Karpas-422 (cell line): ENCODE data around the gene MAF. TPM values are rescaled to one million over a fixed set of nuclear protein-coding genes. Genes with fewer than 3 reads are reported as not detected.

ENCODE experiments used
- DNase-seq: peaks from one replicate; pipeline ENCODE4 v3.0.0-alpha.2; 2015
- H2AFZ ChIP-seq: fragments of 200-600 bp; sonication (generic); 2 replicates; pipeline ENCODE4 v1.6.1; 2014; ENCODE audit warnings: antibody characterized with exemption, low read length, mixed read lengths
- H3K27ac ChIP-seq: fragments of 200-600 bp; sonication (generic); 2 replicates; pipeline ENCODE4 v1.5.1; 2014; ENCODE audit warnings: mild to moderate bottlenecking, low read length, moderate library complexity
- H3K27me3 ChIP-seq: fragments of 200-600 bp; sonication (generic); 2 replicates; pipeline ENCODE4 v1.6.1; 2014; ENCODE audit warnings: low read length, mixed read lengths
- H3K36me3 ChIP-seq: fragments of 200-600 bp; sonication (generic); 2 replicates; pipeline ENCODE4 v1.6.1; 2014; ENCODE audit warnings: low read length, mixed read lengths; ENCODE audit not compliant: insufficient read depth
- H3K4me1 ChIP-seq: fragments of 200-600 bp; sonication (generic); 2 replicates; pipeline ENCODE4 v1.6.1; 2014; ENCODE audit warnings: mild to moderate bottlenecking, low read length, mixed read lengths
- H3K4me2 ChIP-seq: fragments of 200-600 bp; sonication (generic); 2 replicates; pipeline ENCODE4 v1.6.1; 2014; ENCODE audit warnings: low read length, low read depth, mild to moderate bottlenecking; ENCODE audit not compliant: poor library complexity, severe bottlenecking
- H3K4me3 ChIP-seq: fragments of 200-600 bp; sonication (generic); 2 replicates; pipeline ENCODE4 v1.5.1; 2014; ENCODE audit warnings: mild to moderate bottlenecking, antibody characterized with exemption, low read length, mixed read lengths
- H3K79me2 ChIP-seq: fragments of 200-600 bp; sonication (generic); 2 replicates; pipeline ENCODE4 v1.6.1; 2014; ENCODE audit warnings: mild to moderate bottlenecking, low read length, mixed read lengths
- H3K9ac ChIP-seq: fragments of 200-600 bp; sonication (generic); 2 replicates; pipeline ENCODE4 v1.6.0; 2014; ENCODE audit warnings: low read length
- H3K9me2 ChIP-seq: fragments of 200-600 bp; sonication (generic), shearing (Covaris generic); replicated peaks from 2 replicates; pipeline ENCODE4 v1.6.0; 2014; ENCODE audit warnings: mild to moderate bottlenecking, low read length, moderate library complexity; ENCODE audit not compliant: insufficient read depth
- H3K9me3 ChIP-seq: fragments of 300-700, 200-600 bp; sonication (generic); 2 replicates; pipeline ENCODE4 v1.6.1; 2014; ENCODE audit warnings: low read length, mixed read lengths
- H4K20me1 ChIP-seq: fragments of 200-600 bp; sonication (generic); 2 replicates; pipeline ENCODE4 v1.6.1; 2014; ENCODE audit warnings: mild to moderate bottlenecking, antibody characterized with exemption, low read length, low read depth; ENCODE audit not compliant: insufficient read depth
- total RNA-seq: library from RNA; depleted of rRNA; stranded (reverse); fragments of >200 nt; shearing (Covaris generic); gene quantifications from 2 replicates; pipeline ENCODE4 v1.2.3, GENCODE V29; 2014; ENCODE audit warnings: low replicate concordance

The MAF gene
- total RNA-seq, 1 experiment from 2014 or later, result not detected

DNA sequence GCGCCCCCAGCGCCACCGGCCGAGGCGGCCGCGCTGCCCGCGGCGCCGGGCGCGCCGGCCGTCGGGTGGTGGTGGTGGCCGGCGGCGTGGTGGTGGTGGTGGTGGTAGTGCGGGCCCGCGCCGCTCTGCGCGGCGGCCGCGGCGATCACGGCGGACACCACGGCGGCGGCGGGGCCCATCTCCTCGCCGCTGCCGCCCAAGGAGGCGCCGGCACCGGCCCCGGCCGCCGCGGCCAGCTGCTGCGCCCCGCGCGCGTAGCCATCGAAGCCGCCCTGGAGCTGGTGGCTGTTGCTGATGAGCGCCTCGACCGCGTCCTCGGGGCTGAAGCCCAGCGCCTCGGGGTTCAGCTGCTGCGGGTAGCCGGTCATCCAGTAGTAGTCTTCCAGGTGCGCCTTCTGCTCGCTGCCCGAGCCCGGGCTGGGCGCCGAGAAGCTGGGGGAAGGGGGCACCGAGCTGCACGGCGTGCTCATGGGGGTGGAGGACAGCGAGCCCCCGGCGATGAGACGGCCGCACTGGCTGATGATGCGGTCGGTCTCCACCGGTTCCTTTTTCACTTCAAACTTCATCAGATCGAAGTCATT, 1.2 kb downstream of the MAF start:
- Histone ChIP-seq H3K36me3 (no peaks in the 10 kb centered on the region), H3K27ac (no peak overlapping the region), H3K9me3 (no peaks in the 10 kb centered on the region), H3K9ac (no peak overlapping the region), H4K20me1 (no peaks in the 10 kb centered on the region), H3K9me2 (no peaks in the 10 kb centered on the region), H3K79me2 (no peaks in the 10 kb centered on the region), H2AFZ (no peak overlapping the region), H3K4me3 (no peak overlapping the region), H3K4me2 (no peak overlapping the region), H3K4me1 (no peaks in the 10 kb centered on the region), H3K27me3 (no peaks in the 10 kb centered on the region)
- DNase-seq, result no peak

DNA sequence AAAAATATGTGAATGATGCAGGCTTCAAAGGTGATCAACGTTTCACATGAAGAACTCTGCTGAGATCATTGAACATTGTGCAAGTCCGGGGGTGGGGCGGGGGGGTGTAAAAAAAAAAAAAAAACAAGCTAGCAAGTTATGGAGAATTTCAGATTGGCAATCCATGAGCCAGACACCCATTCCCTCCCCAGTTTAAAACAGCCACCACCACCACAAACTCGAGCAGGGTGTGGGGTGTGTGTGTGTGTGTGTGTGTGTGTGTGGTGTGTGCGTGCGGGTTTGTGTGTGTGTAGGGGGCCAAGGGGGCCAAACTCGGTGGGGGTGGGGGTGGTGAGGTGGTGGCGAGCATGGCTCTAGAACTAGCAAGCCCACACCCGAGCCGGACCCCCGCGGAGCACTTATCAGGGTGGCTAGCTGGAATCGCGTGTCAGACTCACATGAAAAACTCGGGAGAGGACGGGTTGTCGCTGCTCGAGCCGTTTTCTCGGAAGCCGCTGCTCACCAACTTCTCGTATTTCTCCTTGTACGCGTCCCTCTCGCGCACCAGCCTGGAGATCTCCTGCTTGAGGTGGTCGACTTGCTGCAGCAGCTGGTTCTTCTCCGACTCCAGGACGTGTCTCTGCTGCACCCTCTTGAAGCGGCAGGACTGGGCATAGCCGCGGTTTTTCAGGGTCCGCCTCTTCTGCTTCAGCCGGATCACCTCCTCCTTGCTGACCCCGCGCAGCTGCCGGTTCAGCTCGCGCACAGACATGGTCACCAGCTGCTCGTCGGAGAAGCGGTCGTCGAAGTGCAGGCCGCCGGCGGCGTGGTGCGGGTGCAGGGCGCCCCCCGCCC, 2.0 kb downstream of the MAF start:
- Histone ChIP-seq H3K9me2 (no peaks in the 10 kb centered on the region), H3K9me3 (no peaks in the 10 kb centered on the region), H4K20me1 (no peaks in the 10 kb centered on the region), H3K27ac (no peak overlapping the region), H3K27me3 (no peaks in the 10 kb centered on the region), H3K4me2 (no peak overlapping the region), H3K9ac (no peak overlapping the region), H3K79me2 (no peaks in the 10 kb centered on the region), H2AFZ (no peak overlapping the region), H3K36me3 (no peaks in the 10 kb centered on the region), H3K4me1 (no peaks in the 10 kb centered on the region), H3K4me3 (no peak overlapping the region)
- no peak for DNase-seq

DNA sequence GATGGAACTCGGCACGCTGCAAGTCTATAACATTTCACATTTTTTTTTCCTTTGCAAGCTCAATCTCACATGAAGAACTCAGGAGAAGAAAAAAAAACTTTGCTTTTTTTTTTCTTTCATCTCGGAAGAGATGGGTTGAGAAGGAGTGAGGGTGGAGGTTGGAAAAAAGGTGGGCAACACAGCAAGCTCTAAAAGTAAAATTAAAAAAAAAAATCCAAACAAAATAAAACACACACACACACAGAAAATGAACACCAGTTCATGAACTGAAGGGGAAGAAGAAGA, 2.5 kb downstream of the MAF start:
- Histone ChIP-seq H3K9ac (no peak overlapping the region), H3K79me2 (no peaks in the 10 kb centered on the region), H3K9me2 (no peaks in the 10 kb centered on the region), H2AFZ (no peak overlapping the region), H3K27me3 (no peaks in the 10 kb centered on the region), H3K27ac (no peak overlapping the region), H3K4me3 (no peak overlapping the region), H3K4me1 (no peaks in the 10 kb centered on the region), H3K9me3 (no peaks in the 10 kb centered on the region), H4K20me1 (no peaks in the 10 kb centered on the region), H3K4me2 (no peak overlapping the region), H3K36me3 (no peaks in the 10 kb centered on the region)
- no peak for DNase-seq

DNA sequence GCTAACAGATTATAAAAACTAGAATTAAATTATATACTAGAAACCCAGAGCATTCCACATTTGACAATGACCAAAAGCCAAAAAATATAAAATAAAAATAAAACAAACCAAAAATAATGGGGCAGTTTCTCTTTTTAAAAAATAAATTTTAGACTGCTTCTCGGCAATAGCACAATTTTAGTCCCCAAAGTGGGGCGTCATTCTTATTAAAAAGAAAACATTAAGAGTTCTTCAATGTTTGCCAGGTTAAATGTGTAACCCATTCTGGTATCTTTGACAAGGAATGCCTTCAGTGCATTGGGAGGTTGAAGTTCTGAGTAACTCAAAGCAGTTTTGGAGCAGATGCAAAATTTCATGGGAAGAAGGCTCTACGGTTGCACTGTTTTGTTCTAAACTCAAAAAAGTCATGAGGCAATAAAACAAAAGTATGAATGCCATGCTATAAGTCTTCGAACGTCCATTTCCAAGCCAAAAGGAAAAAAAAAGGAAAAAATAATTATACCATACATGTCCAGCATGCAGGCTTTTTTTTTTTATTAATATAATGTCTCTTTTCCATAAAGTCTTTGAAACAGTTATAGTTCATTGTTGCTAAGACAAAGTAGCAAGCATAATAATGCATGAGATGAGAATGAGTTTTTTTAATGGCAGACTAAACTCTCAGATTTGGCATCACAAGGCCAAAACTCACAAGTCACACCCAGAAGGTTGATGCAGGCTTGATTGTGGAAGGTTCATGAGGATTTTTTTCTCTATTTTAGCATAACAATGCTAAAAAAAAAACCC, 3.1 kb downstream of the MAF start:
- no peak overlapping the region for H3K27ac ChIP-seq
- H3K9me2 ChIP-seq, result no peaks in the 10 kb centered on the region
- H3K4me1 ChIP-seq, result no peaks in the 10 kb centered on the region
- no peaks in the 10 kb centered on the region for H3K36me3 ChIP-seq
- DNase-seq, result no peak
- no peaks in the 10 kb centered on the region for H3K9me3 ChIP-seq
- no peaks in the 10 kb centered on the region for H3K27me3 ChIP-seq
- no peak overlapping the region for H2AFZ ChIP-seq
- H3K79me2 ChIP-seq, result no peaks in the 10 kb centered on the region
- no peak overlapping the region for H3K9ac ChIP-seq
- no peak overlapping the region for H3K4me3 ChIP-seq
- H3K4me2 ChIP-seq, result no peak overlapping the region
- no peaks in the 10 kb centered on the region for H4K20me1 ChIP-seq

GRCh38 chr16:79595931-79596450, 4.5 kb downstream of the MAF start:
- Histone ChIP-seq H4K20me1 (no peaks in the 10 kb centered on the region), H3K79me2 (no peaks in the 10 kb centered on the region), H3K4me1 (no peaks in the 10 kb centered on the region), H3K9me2 (no peaks in the 10 kb centered on the region), H3K27ac (no peak overlapping the region), H2AFZ (no peak overlapping the region), H3K4me3 (no peak overlapping the region), H3K9ac (no peak overlapping the region), H3K4me2 (no peak overlapping the region), H3K9me3 (no peaks in the 10 kb centered on the region), H3K36me3 (no peaks in the 10 kb centered on the region), H3K27me3 (no peaks in the 10 kb centered on the region)
- DNase-seq, result no peak

DNA sequence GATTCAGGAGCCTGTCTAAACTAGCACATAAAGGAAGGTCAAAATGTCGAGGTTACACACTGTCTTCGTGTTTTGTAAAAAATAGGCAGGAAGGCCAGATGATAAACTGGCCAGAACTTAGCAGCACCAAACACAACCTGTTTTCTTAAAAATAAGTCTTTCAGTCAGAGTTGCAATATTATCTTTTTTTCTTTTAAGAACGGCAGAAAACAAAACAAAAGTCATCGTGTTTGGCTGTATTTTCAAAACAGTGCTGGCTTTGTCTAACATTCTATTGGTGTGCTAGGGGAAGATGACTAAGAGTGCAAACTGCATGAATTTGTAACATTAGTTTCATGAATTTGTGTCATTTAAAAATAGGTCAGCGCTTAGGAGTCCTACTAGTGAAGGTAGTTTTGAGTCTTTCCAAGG, 5.3 kb downstream of the MAF start:
- Histone ChIP-seq H3K27ac (no peak overlapping the region), H3K9me2 (no peaks in the 10 kb centered on the region), H3K9me3 (no peaks in the 10 kb centered on the region), H3K79me2 (no peaks in the 10 kb centered on the region), H2AFZ (no peak overlapping the region), H3K27me3 (no peaks in the 10 kb centered on the region), H3K36me3 (no peaks in the 10 kb centered on the region), H3K9ac (no peak overlapping the region), H3K4me2 (no peak overlapping the region), H3K4me1 (no peaks in the 10 kb centered on the region), H4K20me1 (no peaks in the 10 kb centered on the region), H3K4me3 (no peak overlapping the region)
- DNase-seq, result no peak

DNA sequence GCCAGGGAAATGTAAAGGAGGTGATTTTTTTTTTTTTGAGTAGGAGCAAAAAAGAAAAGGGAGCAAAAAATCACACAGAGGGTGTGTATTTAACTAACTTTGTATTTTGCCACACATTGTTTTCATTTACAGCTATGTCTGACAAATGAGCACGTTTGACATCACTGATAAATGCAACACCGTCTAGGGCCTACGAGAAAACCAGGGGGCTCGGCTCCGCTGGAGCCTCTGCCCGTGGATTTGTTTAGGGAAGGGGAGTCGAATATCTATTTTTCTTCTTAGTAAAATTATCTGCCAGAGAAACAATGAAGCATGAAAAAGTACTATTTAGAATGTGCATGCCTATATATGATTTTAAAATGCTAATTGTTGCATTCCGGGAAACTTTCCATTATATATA, 6.8 kb downstream of the MAF start:
- no peak overlapping the region for H3K9ac ChIP-seq
- no peak for DNase-seq
- H3K27me3 ChIP-seq, result no peaks in the 10 kb centered on the region
- H3K4me1 ChIP-seq, result no peaks in the 10 kb centered on the region
- no peaks in the 10 kb centered on the region for H3K79me2 ChIP-seq
- no peaks in the 10 kb centered on the region for H3K9me2 ChIP-seq
- no peaks in the 10 kb centered on the region for H4K20me1 ChIP-seq
- no peak overlapping the region for H3K4me3 ChIP-seq
- H3K4me2 ChIP-seq, result no peak overlapping the region
- H3K9me3 ChIP-seq, result no peaks in the 10 kb centered on the region
- no peaks in the 10 kb centered on the region for H3K36me3 ChIP-seq
- no peak overlapping the region for H2AFZ ChIP-seq
- H3K27ac ChIP-seq, result no peak overlapping the region

DNA sequence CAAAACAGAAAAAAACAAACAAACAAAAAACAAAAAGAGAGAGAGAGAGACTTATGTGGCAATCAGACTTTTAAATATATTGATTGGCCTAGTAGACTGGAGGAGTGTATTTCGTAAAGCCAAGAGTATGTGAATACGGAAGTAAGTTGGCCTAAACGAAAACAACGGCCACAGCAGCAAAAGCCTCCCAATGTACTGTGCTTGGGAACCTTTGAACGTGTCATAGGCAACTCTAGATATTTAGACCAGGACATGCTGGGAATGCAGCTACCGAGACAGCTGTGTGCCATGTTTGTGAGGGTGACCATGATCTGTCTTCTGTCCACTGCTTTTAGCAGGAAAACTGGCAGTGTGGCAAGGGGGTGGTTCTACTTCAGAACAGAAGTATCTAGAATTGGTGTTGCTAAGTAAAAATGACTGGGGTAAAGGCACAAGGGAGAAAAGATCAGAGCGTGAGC, 7.4 kb downstream of the MAF start:
- Histone ChIP-seq H3K9ac (no peak overlapping the region), H3K4me1 (no peaks in the 10 kb centered on the region), H3K4me3 (no peak overlapping the region), H2AFZ (no peak overlapping the region), H4K20me1 (no peaks in the 10 kb centered on the region), H3K27ac (no peak overlapping the region), H3K4me2 (no peak overlapping the region), H3K27me3 (no peaks in the 10 kb centered on the region), H3K36me3 (no peaks in the 10 kb centered on the region), H3K79me2 (no peaks in the 10 kb centered on the region), H3K9me2 (no peaks in the 10 kb centered on the region), H3K9me3 (no peaks in the 10 kb centered on the region)
- DNase-seq, result no peak
